ENCODE data around the gene NFIX. TPM values are rescaled to one million over a fixed set of nuclear protein-coding genes. Genes with fewer than 3 reads are reported as not detected.

Gene NFIX
- polyA plus RNA-seq, 1 donor from 2014 or later = 0.09 TPM

GRCh38 chr19:13034636-13035035, 39.4 kb downstream of the NFIX start:
- Mint-ChIP-seq H3K36me3 (no peaks in the 10 kb centered on the region), H3K27ac (no peak overlapping the region), H3K9me3 (peaks cover 0 to 2% (median 0%) of the 10 kb centered on the region in 3 donors), H3K27me3 (peaks cover 8% of the 10 kb centered on the region), H3K4me3 (no peak overlapping the region), H3K4me1 (peaks cover 0 to 4% (median 0%) of the 10 kb centered on the region in 3 donors)

- Mint-ChIP-seq H3K9me3 (peaks cover 0 to 2% (median 0%) of the 10 kb centered on the region in 3 donors), H3K27ac (no peak overlapping the region), H3K4me1 (peaks cover 0 to 4% (median 0%) of the 10 kb centered on the region in 3 donors), H3K27me3 (peaks cover 10% of the 10 kb centered on the region), H3K4me3 (no peak overlapping the region), H3K36me3 (no peaks in the 10 kb centered on the region)
These were observed 40.6 kb downstream of the NFIX start for GRCh38 chr19:13035820-13036365.

DNA sequence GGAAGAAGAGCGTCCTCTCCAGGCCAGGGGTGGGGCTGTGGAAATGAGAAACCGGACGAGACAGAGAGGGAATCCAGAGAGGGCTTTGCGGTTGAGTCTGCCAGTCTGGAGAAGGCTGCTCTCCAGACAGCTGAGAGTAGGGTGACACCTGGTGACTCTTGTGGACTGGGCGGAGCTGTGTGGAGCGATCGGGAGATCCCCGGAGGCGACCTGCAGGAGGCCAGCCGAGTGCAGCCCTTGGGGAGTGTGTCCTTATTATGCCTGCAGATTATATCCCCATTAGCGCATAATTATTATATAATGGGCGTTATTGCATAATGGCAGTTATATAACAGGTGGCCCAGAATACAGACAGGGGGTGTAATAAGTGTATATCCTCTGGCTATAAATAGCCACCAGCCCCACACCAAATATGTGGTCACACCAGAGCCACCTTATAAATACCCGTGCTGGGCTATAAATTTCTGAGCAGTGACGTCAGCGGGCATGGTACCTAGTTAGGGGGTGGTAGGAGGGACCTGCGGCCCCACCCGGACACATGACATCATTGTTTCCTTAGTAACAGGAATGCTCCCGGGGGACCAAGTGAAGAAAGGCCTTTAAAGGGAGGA, 41.2 kb downstream of the NFIX start:
- Mint-ChIP-seq H3K4me3 (peak overlapping the region in 1 of 4 donors; percentile 44), H3K27ac (no peak overlapping the region), H3K9me3 (peaks cover 0 to 2% (median 0%) of the 10 kb centered on the region in 3 donors), H3K27me3 (peaks cover 10% of the 10 kb centered on the region), H3K4me1 (peaks cover 0 to 4% (median 0%) of the 10 kb centered on the region in 3 donors), H3K36me3 (no peaks in the 10 kb centered on the region)

- peak overlapping the region in 1 of 3 donors; percentile 1 for H3K27ac Mint-ChIP-seq
- H3K4me1 Mint-ChIP-seq = peaks cover 0 to 4% (median 0%) of the 10 kb centered on the region in 3 donors
- no peaks in the 10 kb centered on the region for H3K36me3 Mint-ChIP-seq
- H3K9me3 Mint-ChIP-seq = peaks cover 0 to 2% (median 0%) of the 10 kb centered on the region in 3 donors
- H3K4me3 Mint-ChIP-seq = no peak overlapping the region
- H3K27me3 Mint-ChIP-seq = peaks cover 10% of the 10 kb centered on the region
These were observed 41.9 kb downstream of the NFIX start for GRCh38 chr19:13037161-13037560.

DNA sequence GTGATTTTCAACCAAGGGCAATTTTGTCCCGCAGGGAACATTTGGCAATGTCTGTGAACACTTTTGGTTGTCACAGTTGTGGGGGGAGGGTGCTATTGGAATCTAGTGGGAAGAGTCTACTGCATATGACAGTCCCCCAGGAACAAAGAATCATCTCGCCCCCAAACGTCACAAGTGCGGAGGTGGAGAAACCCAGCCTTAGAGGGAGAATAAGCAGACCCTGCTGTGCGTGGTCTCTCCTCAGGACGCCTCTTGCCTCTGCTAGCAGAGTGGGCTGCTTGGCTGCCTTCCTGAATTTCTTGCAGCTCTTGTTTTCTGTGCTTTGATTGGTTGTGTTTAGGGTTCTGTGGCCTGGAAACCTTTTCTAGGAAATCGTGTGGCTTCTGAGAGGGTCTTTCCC, 42.5 kb downstream of the NFIX start:
- Mint-ChIP-seq H3K27ac (peak overlapping the region in 1 of 3 donors; percentile 59), H3K27me3 (peaks cover 10% of the 10 kb centered on the region), H3K9me3 (peaks cover 0 to 2% (median 0%) of the 10 kb centered on the region in 3 donors)

GRCh38 chr19:13038306-13039210, 43.3 kb downstream of the NFIX start:
- no peaks in the 10 kb centered on the region for H3K36me3 Mint-ChIP-seq
- H3K4me3 Mint-ChIP-seq = no peak overlapping the region
- peaks cover 0 to 2% (median 0%) of the 10 kb centered on the region in 3 donors for H3K9me3 Mint-ChIP-seq
- no peak overlapping the region for H3K27ac Mint-ChIP-seq
- H3K4me1 Mint-ChIP-seq = peaks cover 0 to 7% (median 2%) of the 10 kb centered on the region in 3 donors
- H3K27me3 Mint-ChIP-seq = peaks cover 10% of the 10 kb centered on the region

More for the DNA sequence above, 42.5 kb downstream of the NFIX start:
- Mint-ChIP-seq H3K36me3 (no peaks in the 10 kb centered on the region), H3K4me3 (no peak overlapping the region), H3K4me1 (peaks cover 0 to 4% (median 0%) of the 10 kb centered on the region in 3 donors)

DNA sequence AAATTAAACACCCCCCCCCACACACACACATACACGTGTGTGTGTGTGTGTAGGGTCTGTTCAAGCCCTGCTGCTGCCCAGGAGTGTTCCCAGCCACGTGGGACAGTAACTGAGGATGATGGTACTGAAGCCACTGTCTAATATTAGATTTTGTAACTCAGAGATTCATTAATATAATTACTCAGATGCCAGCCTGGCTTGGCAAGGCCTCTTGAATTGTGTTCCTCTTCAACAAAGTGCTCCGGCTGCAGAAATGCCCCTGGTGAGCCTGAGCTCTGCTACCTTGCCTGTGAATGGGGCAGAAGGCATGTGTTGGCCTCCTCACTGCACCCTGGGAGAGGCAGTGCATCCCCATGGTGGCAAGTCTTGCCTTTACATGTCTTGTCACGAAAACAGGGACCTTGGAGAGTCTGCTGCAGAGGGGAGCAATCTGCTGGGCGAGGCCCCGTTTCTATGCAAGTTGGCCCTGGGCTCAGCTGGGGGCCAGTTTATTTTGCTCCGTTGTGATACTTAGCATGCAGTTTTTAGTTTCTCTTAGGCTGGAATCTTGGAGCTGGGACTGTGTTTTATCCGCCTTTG, 44.0 kb downstream of the NFIX start:
- H3K9me3 Mint-ChIP-seq = peaks cover 0 to 2% (median 0%) of the 10 kb centered on the region in 3 donors
- H3K4me3 Mint-ChIP-seq = no peak overlapping the region
- H3K27ac Mint-ChIP-seq = no peak overlapping the region
- H3K36me3 Mint-ChIP-seq = no peaks in the 10 kb centered on the region
- peaks cover 0 to 4% (median 2%) of the 10 kb centered on the region in 3 donors for H3K4me1 Mint-ChIP-seq
- H3K27me3 Mint-ChIP-seq = peaks cover 10% of the 10 kb centered on the region

- Mint-ChIP-seq H3K4me1 (peaks cover 0 to 4% (median 2%) of the 10 kb centered on the region in 3 donors), H3K4me3 (no peak overlapping the region), H3K36me3 (no peaks in the 10 kb centered on the region), H3K27me3 (peaks cover 11% of the 10 kb centered on the region), H3K27ac (no peak overlapping the region), H3K9me3 (peaks cover 0 to 2% (median 0%) of the 10 kb centered on the region in 3 donors)
These were observed 45.1 kb downstream of the NFIX start for GRCh38 chr19:13040232-13040947.

GRCh38 chr19:13040948-13041292, 45.6 kb downstream of the NFIX start:
- Mint-ChIP-seq H3K27ac (no peak overlapping the region), H3K36me3 (no peaks in the 10 kb centered on the region), H3K9me3 (peaks cover 0 to 2% (median 0%) of the 10 kb centered on the region in 3 donors), H3K4me3 (no peak overlapping the region), H3K27me3 (peaks cover 11% of the 10 kb centered on the region), H3K4me1 (peaks cover 0 to 4% (median 2%) of the 10 kb centered on the region in 3 donors)

DNA sequence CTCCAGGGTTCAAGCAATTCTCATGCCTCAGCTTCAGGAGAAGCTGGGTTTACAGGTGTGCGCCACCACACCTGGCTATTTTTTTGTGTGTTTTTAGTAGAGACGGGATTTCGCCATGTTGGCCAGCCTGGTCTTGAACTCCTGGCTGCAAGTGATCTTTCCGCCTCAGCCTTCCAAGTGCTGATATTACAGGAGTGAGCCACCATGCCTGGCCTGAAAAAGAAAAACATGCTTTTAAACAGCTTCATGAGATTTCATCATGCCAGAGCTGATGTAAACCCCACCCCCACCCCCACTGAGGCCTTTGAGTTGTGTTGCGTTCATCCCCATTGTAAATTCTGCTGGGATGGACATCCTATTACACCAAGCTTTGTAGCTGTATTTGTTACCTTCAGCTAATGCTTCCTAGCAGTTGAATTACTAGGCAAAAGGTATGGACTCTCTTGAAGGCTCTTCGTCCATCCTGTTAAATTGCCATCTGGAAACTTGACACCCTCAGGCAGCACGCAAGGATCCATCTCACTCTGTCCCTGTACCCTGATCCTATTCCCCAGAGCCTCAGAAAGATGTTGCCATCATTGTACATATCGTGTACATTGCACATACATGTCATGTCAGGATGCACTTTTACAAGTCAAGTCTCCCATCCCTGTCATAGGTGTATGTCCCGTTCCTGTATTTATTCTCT, 47.3 kb downstream of the NFIX start:
- peaks cover 0 to 4% (median 2%) of the 10 kb centered on the region in 3 donors for H3K4me1 Mint-ChIP-seq

DNA sequence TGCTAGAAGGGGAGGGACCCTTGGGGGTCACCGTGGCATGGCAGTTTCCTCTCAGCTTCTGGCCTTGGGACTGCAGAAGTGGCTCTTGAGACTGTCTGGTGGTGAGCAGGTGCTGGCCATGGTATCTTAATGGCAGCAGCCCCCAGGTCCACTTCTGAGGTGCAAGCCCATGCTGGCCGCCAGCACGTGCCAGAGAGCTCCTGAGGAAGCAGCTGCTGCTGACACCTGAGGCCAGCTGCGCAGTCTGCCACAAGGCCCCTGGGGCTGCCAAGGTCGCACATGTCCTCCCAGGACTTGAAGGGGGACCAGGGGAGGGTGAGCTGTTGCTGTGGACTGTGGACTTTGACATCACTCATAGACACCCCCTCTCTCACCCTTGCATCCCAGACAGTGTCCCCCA, 48.0 kb downstream of the NFIX start:
- H3K27ac Mint-ChIP-seq = no peak overlapping the region
- peaks cover 0 to 4% (median 2%) of the 10 kb centered on the region in 3 donors for H3K4me1 Mint-ChIP-seq

More for the DNA sequence above, 47.3 kb downstream of the NFIX start:
- Mint-ChIP-seq H3K4me3 (no peak overlapping the region), H3K36me3 (peaks cover 5% of the 10 kb centered on the region), H3K27ac (no peak overlapping the region), H3K9me3 (no peaks in the 10 kb centered on the region), H3K27me3 (peaks cover 5% of the 10 kb centered on the region)

DNA sequence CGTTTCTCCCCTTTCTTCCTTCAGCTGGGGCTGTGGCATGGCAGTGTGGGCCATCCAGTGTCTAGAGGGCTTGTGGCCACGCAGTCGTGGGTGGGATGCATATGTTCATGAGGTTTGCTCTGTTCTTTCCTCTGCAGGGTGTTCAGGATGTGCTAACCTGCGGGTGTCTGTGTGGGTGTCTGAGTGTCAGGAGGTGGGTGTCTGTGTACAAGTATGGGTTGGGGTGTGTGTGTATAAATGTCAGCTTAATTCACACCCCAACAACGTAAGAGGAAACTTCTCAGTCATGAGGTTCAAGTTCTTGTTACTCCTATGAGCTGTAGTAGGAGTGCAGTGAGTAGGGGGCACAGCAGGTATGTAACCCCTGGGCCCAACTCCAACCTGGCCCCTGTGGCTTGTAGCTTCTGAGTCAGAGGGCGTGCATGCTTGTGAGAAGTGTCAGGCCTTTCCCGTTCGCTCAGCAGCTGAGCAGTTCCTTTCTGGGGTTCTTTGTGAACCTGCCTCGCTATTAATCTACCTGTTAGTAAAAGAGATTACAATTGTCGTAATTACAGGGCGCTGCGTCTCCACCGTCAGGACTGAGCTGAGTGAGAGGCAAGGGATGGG, 49.1 kb downstream of the NFIX start:
- H3K9me3 Mint-ChIP-seq = no peaks in the 10 kb centered on the region
- peaks cover 0 to 4% (median 2%) of the 10 kb centered on the region in 3 donors for H3K4me1 Mint-ChIP-seq
- peak overlapping the region in 1 of 4 donors; percentile 4 for H3K4me3 Mint-ChIP-seq
- peaks cover 8% of the 10 kb centered on the region for H3K27me3 Mint-ChIP-seq
- peaks cover 5% of the 10 kb centered on the region for H3K36me3 Mint-ChIP-seq
- H3K27ac Mint-ChIP-seq = peak overlapping the region in 1 of 3 donors; percentile 54

More for the DNA sequence above, 48.0 kb downstream of the NFIX start:
- H3K27me3 Mint-ChIP-seq = peaks cover 8% of the 10 kb centered on the region
- peaks cover 5% of the 10 kb centered on the region for H3K36me3 Mint-ChIP-seq
- no peaks in the 10 kb centered on the region for H3K9me3 Mint-ChIP-seq
- no peak overlapping the region for H3K4me3 Mint-ChIP-seq

GRCh38 chr19:13045812-13046211, 50.5 kb downstream of the NFIX start:
- no peaks in the 10 kb centered on the region for H3K9me3 Mint-ChIP-seq
- peaks cover 5% of the 10 kb centered on the region for H3K36me3 Mint-ChIP-seq
- no peak overlapping the region for H3K27ac Mint-ChIP-seq
- no peak overlapping the region for H3K4me3 Mint-ChIP-seq
- peaks cover 0 to 4% (median 2%) of the 10 kb centered on the region in 3 donors for H3K4me1 Mint-ChIP-seq
- peaks cover 9% of the 10 kb centered on the region for H3K27me3 Mint-ChIP-seq

All from IgD-negative memory B cell (primary cell).